Heart right ventricle (tissue), 16 donors: Measurements from ENCODE around the gene DPT. TPM values are rescaled to one million over a fixed set of nuclear protein-coding genes. Genes with fewer than 3 reads are reported as not detected.

Experiments
- ATAC-seq, 8 donors: fragments of 200-7000 bp; cut with Tn5 transposase; one replicate each; pipeline ENCODE4 v1.9.1; 2020; ENCODE audit warnings: mild to moderate bottlenecking in 8 of 8, moderate library complexity in 8 of 8, moderate number of reproducible peaks in 1 of 8
- DNase-seq, 2 donors: peaks; one replicate each; pipeline ENCODE4 v3.0.0-alpha.2; 2020
- H3K27ac ChIP-seq, 10 donors: fragments of 200-600 bp; sonication (generic) in 2 of 10; one replicate each; pipeline versions ENCODE4 v1.5.0 to v1.8.0; 2020 to 2022; ENCODE audit warnings: mild to moderate bottlenecking in 3 of 10
- H3K27me3 ChIP-seq, 7 donors: fragments of 200-600 bp; one replicate each; pipeline ENCODE4 v1.8.0; 2021 to 2022; ENCODE audit warnings: mild to moderate bottlenecking in 2 of 7
- H3K36me3 ChIP-seq, 9 donors: fragments of 200-600 bp; sonication (generic) in 1 of 9; one replicate each; pipeline versions ENCODE4 v1.5.0 to v1.8.0; 2020 to 2022; ENCODE audit warnings: mild to moderate bottlenecking in 2 of 9
- H3K4me1 ChIP-seq, 9 donors: fragments of 200-600 bp; sonication (generic) in 1 of 9; one replicate each; pipeline versions ENCODE4 v1.5.0 to v1.8.0; 2020 to 2022; ENCODE audit warnings: mild to moderate bottlenecking in 4 of 9
- H3K4me3 ChIP-seq, 10 donors: fragments of 200-600 bp; sonication (generic) in 2 of 10; one replicate each; pipeline versions ENCODE4 v1.5.0 to v1.8.0; 2020 to 2022; ENCODE audit warnings: mild to moderate bottlenecking in 7 of 10, moderate library complexity in 2 of 10
- H3K9me3 ChIP-seq, 11 donors: fragments of 200-600 bp in 10 of 11; sonication (generic) in 2 of 11; one replicate each; pipeline versions ENCODE4 v1.5.0 to v1.8.0; 2013 to 2022; ENCODE audit warnings: mild to moderate bottlenecking in 2 of 11, control low read depth in 1 of 11, moderate library complexity in 1 of 11
- WGBS, 2 donors: extraction: QIAGEN DNeasy Blood & Tissue Kit; methylation state at CpG; one replicate each; pipeline ENCODE4 v1.1.7; 2013; ENCODE audit warnings: inconsistent platforms in 1 of 2; 5-methylcytosine and 5-hydroxymethylcytosine counted together
- intact Hi-C, 10 donors: fragments of 100-400 bp; cut with DNase I; formaldehyde crosslinking; loops; one replicate each; pipeline versions ENCODE4 v1.11.1 to v1.14.2; 2022
- polyA plus RNA-seq, 2 donors: library from polyadenylated mRNA; stranded (reverse); fragments of 200-250 nt; gene quantifications; one replicate each; pipeline ENCODE4 v1.2.3, GENCODE V29; 2013
- total RNA-seq, 10 donors: library from RNA; stranded (reverse); fragmentation: NEBNext Ultra II Directional in 3 of 10; extraction: Animal tissue kit (Norgen Biotek cat#: 25700) in 3 of 10; gene quantifications; one replicate each; pipeline versions ENCODE4 v1.2.1 to v1.2.4, GENCODE V29; 2021 to 2023
- TF ChIP-seq, protein P1 (sequence below), 9 donors: fragments of 200-600 bp; sonication (generic) in 2 of 9; IDR thresholded peaks; one replicate each; pipeline versions ENCODE4 v1.5.0 to v1.8.0; 2021 to 2022; ENCODE audit warnings: antibody characterized with exemption in 9 of 9, mild to moderate bottlenecking in 5 of 9, moderate library complexity in 1 of 9
- donor health status: Arrhythmogenic right ventricular cardiomyopathy.
- donor health status: ischemic (EF 13 %, LVEDD 7.1; RV severe dilation, severe dysfunction).
- donor health status: healthy with polysubstance abuse.
- donor health status: DM: no; HTN: yes; CAD: no.
- donor health status: DM: no; HTN: no; CAD: no.
- donor health status: ischemic (EF 25% LVEDD 6.9; RV normal size, moderate dysfunction).
- donor health status: ischemic (EF 25% LVEDD 5.7; RV mildly dilated, moderate dysfunction).
- donor health status: healthy.
- donor health status: DM: yes; HTN: yes; CAD: no.
- donor health status: Ischemic cardiomyopathy.
- donor health status: ischemic (EF 35%, LVEDD 5.7; RV mildly dilated, moderate dysfunction).
- donor health status: nonischemic (EF 11% LVEDD 7.7; RV severe dilation, severe dysfunction).
- donor health status: DM: yes; HTN: yes; CAD: no.
- donor health status: PGD.
- donor health status: ischemic (EF 29% LVEDD 5.4; RV normal size, mild dysfunction).
- donor health status: nonischemic (EF 23%, LVEDD 6.1; RV moderate dilation, normal function).

The DPT gene
- total and polyA plus RNA-seq, 12 donors: 25.4 to 74.1 (median 39.3) TPM

DNA sequence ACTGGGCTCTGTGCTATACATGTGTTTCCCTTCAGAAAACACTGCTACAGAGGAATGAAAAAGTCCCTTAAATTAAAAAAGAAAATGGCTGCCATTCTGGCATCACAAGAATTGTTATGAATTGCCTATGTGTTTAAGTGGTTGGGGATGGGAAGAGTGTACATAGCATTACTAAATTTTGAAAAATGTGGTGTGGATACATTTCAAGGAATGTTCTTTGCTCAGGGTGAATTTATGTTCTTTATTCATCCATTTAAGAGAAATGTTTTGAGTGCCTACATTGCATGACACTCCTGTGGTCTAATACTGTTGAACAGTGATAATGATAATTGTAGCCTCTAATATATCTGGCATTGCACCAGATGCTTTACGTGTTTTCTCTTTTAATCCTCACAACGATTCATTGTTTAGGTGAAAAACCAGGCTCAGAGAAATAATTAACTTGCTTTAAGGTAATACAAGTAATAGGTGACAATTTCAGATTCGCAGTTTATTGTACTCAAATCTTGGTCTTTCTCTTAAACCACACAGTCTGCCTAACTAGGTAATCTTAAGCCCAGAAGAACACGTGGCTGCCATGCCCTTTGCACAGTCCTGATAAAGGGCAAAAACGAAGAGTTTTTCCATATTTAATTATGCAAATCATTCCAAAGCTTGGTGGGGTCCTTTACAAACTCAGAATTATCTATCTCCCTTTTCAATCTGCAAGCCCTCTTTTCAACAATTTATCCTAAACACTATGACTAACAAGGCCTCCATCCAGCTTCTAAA is 31.5 kb downstream of the DPT start:
- ATAC-seq: no peak
- intact Hi-C loops: no loop called here
- no peak overlapping the region for H3K4me3 ChIP-seq
- peaks cover 0 to 4% (median 0%) of the 10 kb centered on the region in 9 donors for H3K4me1 ChIP-seq
- no peak overlapping the region for H3K27ac ChIP-seq
- no peaks in the 10 kb centered on the region for H3K27me3 ChIP-seq
- 76 to 80% methylated on average over 5 of the region's 5 CpGs for WGBS, 2 donors
- TF ChIP-seq, protein P1, sequence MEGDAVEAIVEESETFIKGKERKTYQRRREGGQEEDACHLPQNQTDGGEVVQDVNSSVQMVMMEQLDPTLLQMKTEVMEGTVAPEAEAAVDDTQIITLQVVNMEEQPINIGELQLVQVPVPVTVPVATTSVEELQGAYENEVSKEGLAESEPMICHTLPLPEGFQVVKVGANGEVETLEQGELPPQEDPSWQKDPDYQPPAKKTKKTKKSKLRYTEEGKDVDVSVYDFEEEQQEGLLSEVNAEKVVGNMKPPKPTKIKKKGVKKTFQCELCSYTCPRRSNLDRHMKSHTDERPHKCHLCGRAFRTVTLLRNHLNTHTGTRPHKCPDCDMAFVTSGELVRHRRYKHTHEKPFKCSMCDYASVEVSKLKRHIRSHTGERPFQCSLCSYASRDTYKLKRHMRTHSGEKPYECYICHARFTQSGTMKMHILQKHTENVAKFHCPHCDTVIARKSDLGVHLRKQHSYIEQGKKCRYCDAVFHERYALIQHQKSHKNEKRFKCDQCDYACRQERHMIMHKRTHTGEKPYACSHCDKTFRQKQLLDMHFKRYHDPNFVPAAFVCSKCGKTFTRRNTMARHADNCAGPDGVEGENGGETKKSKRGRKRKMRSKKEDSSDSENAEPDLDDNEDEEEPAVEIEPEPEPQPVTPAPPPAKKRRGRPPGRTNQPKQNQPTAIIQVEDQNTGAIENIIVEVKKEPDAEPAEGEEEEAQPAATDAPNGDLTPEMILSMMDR (IDR thresholded peaks at IDR 0.05): no peak
- H3K9me3 ChIP-seq: no peaks in the 10 kb centered on the region
- H3K36me3 ChIP-seq: no peaks in the 10 kb centered on the region
- no peak for DNase-seq

DNA sequence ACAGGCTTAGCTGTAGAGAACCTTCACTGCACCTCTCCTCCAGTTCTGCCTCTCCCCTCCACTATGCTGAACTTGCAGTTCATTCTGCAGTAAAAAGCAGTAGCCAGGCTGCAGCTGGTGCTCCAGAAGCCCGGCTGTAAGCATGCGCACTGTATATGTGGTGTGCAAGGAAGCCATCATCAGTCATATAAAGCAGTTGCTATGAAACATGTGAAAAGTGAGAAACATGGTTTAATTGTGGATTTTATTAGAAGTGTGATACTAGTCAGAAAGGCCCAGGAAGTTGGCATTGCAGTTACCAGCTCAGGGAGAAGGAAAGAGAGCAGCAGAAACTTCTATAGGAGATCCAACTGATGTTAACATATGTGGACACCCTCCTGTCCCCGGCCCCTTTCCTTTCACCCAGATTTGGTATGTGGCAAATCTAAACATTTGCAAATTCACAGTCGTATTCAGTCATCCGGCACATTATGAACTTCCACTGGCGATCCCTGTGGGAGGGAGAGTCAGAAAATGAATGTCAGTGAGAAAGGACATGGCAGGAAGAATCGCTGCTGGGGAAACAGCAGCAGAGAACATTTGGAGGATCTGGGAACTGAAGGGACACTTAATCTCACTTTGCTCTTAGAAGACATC is 32.8 kb downstream of the DPT start:
- Histone ChIP-seq H3K4me3 (no peak overlapping the region), H3K9me3 (no peaks in the 10 kb centered on the region), H3K27ac (no peak overlapping the region), H3K27me3 (no peaks in the 10 kb centered on the region), H3K36me3 (no peaks in the 10 kb centered on the region), H3K4me1 (peaks cover 0 to 5% (median 0%) of the 10 kb centered on the region in 9 donors)
- 66 to 74% methylated on average over 7 of the region's 7 CpGs for WGBS, 2 donors
- no peak for DNase-seq
- peak in 1 of 8 donors; percentile 18 for ATAC-seq
- TF ChIP-seq, protein P1 (IDR thresholded peaks at IDR 0.05): no peak
- intact Hi-C loops: no loop called here

DNA sequence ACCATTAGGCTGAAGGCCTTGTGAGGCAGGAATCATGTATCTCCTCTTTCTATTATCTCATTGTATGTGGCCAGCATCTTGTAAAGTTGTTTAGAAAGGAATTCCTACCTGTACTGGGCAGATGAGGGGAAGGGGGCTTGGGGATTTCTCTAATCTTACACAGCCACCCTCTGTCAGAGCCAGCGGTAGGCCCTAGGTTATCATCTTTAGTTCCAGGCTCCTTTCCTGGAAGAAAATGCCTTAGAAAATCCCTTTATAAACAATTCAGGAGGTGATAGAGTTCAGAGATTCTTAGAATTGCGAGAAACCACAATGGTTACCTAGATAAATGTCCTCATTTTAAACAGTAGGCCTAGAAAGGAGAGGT is 35.2 kb downstream of the DPT start:
- Histone ChIP-seq H3K36me3 (no peaks in the 10 kb centered on the region), H3K4me3 (no peak overlapping the region), H3K9me3 (no peaks in the 10 kb centered on the region), H3K27me3 (no peaks in the 10 kb centered on the region), H3K4me1 (peaks cover 0 to 24% (median 0%) of the 10 kb centered on the region in 9 donors), H3K27ac (no peak overlapping the region)
- intact Hi-C loops: no loop called here
- TF ChIP-seq, protein P1 (IDR thresholded peaks at IDR 0.05): no peak
- ATAC-seq (no peak), DNase-seq (no peak)
- 94 to 96% methylated on average over 2 of the region's 2 CpGs for WGBS, 2 donors

DNA sequence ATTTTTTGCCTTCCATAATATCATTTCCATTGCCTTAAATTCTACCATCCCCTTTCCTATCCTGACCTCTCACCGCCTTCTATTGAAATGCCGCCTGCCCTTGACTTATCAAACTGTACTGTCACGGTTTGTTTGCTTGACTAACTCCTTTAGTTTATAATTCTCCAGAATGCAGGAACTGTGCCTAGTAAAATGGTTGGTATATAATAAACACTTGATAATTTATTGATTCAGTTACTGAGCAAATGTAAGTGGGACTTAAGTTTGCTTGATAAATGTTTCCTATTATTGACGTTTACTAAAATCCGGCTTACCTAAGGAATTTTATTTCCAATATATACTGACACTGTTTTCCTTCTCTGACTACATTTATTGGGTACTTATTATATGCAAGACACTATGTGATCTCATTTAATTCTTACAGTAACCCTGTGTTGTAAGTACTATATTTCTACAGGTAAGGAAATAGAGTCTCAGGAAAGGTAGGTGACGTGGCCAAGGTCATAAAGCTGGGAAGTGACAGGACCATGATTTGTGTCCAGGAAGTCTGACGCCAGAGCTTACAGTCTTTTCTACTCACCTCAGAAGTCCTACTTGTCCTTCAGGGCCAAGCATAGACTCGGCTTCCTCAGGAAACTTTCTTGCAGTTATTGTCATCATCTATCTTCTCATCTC is 35.7 kb downstream of the DPT start:
- H3K36me3 ChIP-seq: no peaks in the 10 kb centered on the region
- no peaks in the 10 kb centered on the region for H3K27me3 ChIP-seq
- ATAC-seq (no peak), DNase-seq (no peak)
- H3K4me3 ChIP-seq: no peak overlapping the region
- TF ChIP-seq, protein P1 (IDR thresholded peaks at IDR 0.05): no peak
- H3K9me3 ChIP-seq: no peaks in the 10 kb centered on the region
- H3K4me1 ChIP-seq: peaks cover 0 to 26% (median 0%) of the 10 kb centered on the region in 9 donors
- H3K27ac ChIP-seq: no peak overlapping the region
- intact Hi-C loops: no loop called here
- 88 to 98% methylated on average over 8 of the region's 8 CpGs for WGBS, 2 donors
